Measurements from ENCODE around the gene QDPR. TPM values are rescaled to one million over a fixed set of nuclear protein-coding genes. Genes with fewer than 3 reads are reported as not detected.

Gene QDPR
- total RNA-seq, 1 donor from 2014 or later: 32.7 TPM

DNA sequence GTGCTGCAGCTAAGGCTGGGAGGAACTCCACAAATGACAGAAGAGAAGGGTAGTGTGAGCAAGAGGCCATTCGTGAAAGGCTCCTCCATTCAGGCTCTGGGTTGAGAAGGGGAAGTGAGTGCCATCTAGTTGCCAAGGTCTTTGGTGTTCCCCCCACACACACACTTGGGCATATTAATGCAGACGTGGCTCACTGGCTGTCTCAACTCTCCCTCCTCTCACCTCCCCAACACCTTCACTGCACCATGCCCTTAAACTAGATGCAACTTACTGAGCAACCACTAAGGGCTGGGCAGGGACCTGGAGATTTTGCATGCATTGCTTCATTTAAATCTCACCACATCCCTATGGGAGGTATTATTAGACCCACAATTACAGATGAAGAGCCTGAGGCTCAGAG is 11.8 kb upstream of the QDPR start:
- TF ChIP-seq, protein P1, sequence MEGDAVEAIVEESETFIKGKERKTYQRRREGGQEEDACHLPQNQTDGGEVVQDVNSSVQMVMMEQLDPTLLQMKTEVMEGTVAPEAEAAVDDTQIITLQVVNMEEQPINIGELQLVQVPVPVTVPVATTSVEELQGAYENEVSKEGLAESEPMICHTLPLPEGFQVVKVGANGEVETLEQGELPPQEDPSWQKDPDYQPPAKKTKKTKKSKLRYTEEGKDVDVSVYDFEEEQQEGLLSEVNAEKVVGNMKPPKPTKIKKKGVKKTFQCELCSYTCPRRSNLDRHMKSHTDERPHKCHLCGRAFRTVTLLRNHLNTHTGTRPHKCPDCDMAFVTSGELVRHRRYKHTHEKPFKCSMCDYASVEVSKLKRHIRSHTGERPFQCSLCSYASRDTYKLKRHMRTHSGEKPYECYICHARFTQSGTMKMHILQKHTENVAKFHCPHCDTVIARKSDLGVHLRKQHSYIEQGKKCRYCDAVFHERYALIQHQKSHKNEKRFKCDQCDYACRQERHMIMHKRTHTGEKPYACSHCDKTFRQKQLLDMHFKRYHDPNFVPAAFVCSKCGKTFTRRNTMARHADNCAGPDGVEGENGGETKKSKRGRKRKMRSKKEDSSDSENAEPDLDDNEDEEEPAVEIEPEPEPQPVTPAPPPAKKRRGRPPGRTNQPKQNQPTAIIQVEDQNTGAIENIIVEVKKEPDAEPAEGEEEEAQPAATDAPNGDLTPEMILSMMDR (IDR thresholded peaks at IDR 0.05): no peak
- intact Hi-C loops (cut with DNase I): no loop called here
- no peak overlapping the region for H3K4me3 ChIP-seq
- H3K9me3 ChIP-seq: no peaks in the 10 kb centered on the region
- DNase-seq (ENCODE audit: low spot score in 2 of 2): no peak
- H3K27ac ChIP-seq: no peak overlapping the region
- H3K27me3 ChIP-seq: no peaks in the 10 kb centered on the region
- H3K36me3 ChIP-seq: no peaks in the 10 kb centered on the region
- H3K4me1 ChIP-seq: no peaks in the 10 kb centered on the region

DNA sequence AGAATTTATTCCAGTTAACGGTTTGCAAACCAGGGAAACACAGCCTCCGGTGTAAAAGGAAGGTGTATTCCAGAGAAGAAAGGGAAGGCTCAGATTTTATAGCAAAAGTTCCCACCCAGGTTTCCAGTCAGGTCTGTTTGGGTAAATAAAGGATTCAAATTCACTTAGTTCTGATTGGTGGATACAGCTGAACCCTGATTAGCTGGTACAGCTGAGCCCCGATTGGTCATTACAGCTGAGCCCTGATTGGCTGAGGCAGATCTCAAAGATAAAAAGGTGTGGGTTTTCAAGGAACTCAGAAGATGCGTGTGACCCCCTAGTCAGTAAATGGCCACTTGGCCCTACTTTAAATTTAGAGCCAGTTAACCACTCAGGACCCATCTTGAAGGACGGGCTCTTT is 9.7 kb upstream of the QDPR start:
- H3K9me3 ChIP-seq: no peaks in the 10 kb centered on the region
- no peak overlapping the region for H3K4me3 ChIP-seq
- no peaks in the 10 kb centered on the region for H3K4me1 ChIP-seq
- no peaks in the 10 kb centered on the region for H3K36me3 ChIP-seq
- H3K27me3 ChIP-seq: no peaks in the 10 kb centered on the region
- intact Hi-C loops (cut with DNase I): no loop called here
- TF ChIP-seq, protein P1 (IDR thresholded peaks at IDR 0.05): no peak
- no peak overlapping the region for H3K27ac ChIP-seq
- DNase-seq (ENCODE audit: low spot score in 2 of 2): no peak

DNA sequence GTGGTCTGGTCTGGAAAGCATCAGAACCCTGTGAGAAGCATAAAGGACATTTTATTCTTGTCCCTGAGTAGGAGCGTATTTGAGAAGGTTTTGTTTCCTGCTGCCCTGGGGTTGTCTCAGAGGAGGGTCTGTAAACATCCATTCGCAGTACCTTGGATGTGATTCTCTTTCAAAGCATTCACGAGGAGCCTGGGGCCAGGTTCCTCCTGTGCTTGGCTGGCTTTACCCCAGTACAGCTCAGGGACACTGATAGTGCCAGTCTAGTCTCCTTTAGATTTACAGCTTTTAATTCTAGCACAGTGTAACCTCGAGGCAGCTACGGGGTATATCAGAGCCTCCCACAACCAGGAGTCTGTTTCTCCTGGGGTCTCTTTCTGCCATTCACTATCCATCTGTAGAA is 5.8 kb upstream of the QDPR start:
- TF ChIP-seq, protein P1 (IDR thresholded peaks at IDR 0.05): no peak
- no peak for DNase-seq (ENCODE audit: low spot score in 2 of 2)
- H3K27me3 ChIP-seq: no peaks in the 10 kb centered on the region
- intact Hi-C loops (cut with DNase I): no loop called here
- no peak overlapping the region for H3K27ac ChIP-seq
- peaks cover 0 to 5% of the 10 kb centered on the region in 2 donors for H3K4me1 ChIP-seq
- H3K4me3 ChIP-seq: no peak overlapping the region
- H3K36me3 ChIP-seq: no peaks in the 10 kb centered on the region
- H3K9me3 ChIP-seq: no peaks in the 10 kb centered on the region

DNA sequence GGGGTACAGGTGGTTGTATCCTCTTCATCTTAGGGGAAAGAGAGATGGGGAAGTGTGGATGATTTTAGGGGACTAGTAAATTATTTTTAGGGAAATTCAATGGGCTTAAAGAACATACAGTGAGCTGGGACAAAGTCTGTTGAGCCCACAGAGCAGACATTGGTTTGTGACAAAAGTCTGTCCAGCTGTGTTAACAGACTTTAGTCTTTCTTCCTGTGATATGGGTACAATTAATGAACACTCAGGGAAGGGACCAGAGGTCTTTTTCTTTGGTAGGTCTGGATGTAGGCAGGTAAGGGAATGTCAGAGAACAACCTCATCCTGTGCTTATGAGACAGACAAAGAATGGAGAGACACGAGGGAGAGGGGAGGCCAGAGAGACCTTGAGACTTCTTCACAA is 5.1 kb upstream of the QDPR start:
- H3K27ac ChIP-seq: no peak overlapping the region
- TF ChIP-seq, protein P1 (IDR thresholded peaks at IDR 0.05): no peak
- intact Hi-C loops (cut with DNase I): no loop called here
- H3K4me3 ChIP-seq: no peak overlapping the region
- no peak for DNase-seq (ENCODE audit: low spot score in 2 of 2)
- H3K27me3 ChIP-seq: no peaks in the 10 kb centered on the region
- peaks cover 0 to 9% of the 10 kb centered on the region in 2 donors for H3K4me1 ChIP-seq
- no peaks in the 10 kb centered on the region for H3K9me3 ChIP-seq
- no peaks in the 10 kb centered on the region for H3K36me3 ChIP-seq

DNA sequence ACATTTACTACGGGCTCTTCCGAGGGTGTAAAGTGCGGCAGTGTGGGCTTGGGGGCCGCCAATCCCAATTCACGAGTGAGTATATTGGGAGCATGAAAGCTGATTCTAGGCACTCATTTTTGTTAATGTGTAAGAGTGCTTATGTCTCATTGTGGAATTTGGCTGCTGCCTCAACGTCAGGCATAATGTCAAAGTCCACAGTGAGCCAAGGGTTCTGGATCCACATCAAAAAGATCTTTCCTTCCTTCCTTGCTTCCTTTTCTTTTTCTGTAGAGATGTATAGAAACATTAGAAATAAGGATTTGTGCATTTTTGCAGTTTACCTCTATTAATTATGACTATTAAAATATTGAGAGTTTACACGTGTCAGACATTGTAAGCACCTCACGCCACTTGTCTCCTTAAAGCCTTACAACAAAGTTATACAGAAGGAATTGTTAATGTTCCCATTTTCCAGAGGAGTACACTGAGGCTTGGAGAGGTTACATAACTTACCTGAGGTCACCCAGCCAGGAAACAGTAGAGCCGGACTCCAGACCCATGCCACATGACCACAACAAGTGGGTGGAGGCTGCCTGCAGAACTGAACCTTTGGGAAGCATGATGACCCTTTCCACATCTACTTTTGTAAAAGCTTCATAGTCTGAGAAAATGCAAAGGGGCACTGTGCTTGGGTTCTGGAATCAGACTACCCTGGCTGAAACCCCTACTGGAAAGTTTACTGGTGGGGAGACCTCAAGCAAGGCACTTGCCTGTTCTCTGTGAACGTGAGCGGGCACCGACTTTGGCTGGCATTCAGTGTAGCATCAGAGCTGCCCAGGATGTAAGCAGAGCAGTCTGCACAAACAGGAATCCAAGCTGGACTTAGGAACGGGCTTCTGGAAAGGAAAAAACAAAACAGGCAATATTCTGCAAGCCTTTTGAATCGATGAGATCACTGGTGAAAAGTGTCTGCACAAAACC is 3.8 kb upstream of the QDPR start:
- no peak overlapping the region for H3K27ac ChIP-seq
- H3K4me3 ChIP-seq: no peak overlapping the region
- DNase-seq (ENCODE audit: low spot score in 2 of 2): no peak
- no peaks in the 10 kb centered on the region for H3K27me3 ChIP-seq
- no peaks in the 10 kb centered on the region for H3K9me3 ChIP-seq
- TF ChIP-seq, protein P1 (IDR thresholded peaks at IDR 0.05): no peak
- H3K4me1 ChIP-seq: peaks cover 3 to 12% of the 10 kb centered on the region in 2 donors
- intact Hi-C loops (cut with DNase I): no loop called here
- no peaks in the 10 kb centered on the region for H3K36me3 ChIP-seq
